ENCODE data around the gene NAV1. TPM values are rescaled to one million over a fixed set of nuclear protein-coding genes. Genes with fewer than 3 reads are reported as not detected.

NAV1 gene
- total and polyA plus RNA-seq, 4 donors = 1.1 to 2.0 (median 1.3) TPM

GRCh38 chr1:201585093-201585483, 46.2 kb downstream of the NAV1 start:
- Histone ChIP-seq H3K4me3 (ENCODE audit: low read depth in 1 of 3, low read length in 3 of 3) (no peak overlapping the region), H3K27ac (ENCODE audit: low read depth in 1 of 2, low read length in 2 of 2) (no peak overlapping the region), H3K9me3 (ENCODE audit: control insufficient read depth in 4 of 4, low read length in 3 of 4) (no peaks in the 10 kb centered on the region), H3K36me3 (ENCODE audit: control insufficient read depth in 4 of 4, insufficient read depth in 3 of 4, low read depth in 1 of 4, low read length in 3 of 4) (no peaks in the 10 kb centered on the region), H3K9ac (ENCODE audit: low read depth in 1 of 2, low read length in 2 of 2) (no peak overlapping the region), H3K4me1 (ENCODE audit: control insufficient read depth in 4 of 4, insufficient read depth in 4 of 4, low read length in 3 of 4) (no peaks in the 10 kb centered on the region), H3K27me3 (ENCODE audit: control insufficient read depth in 4 of 4, insufficient read depth in 4 of 4, low read length in 3 of 4) (no peaks in the 10 kb centered on the region)
- 83% methylated on average over 3 of the region's 3 CpGs for WGBS
- TF ChIP-seq MAX (IDR thresholded peaks at IDR 0.05) (no peak), REST (IDR thresholded peaks at IDR 0.05) (no peak), FOXA2 (IDR thresholded peaks at IDR 0.05) (no peak), ATF3 (IDR thresholded peaks at IDR 0.05) (no peak), ZBTB33 (IDR thresholded peaks at IDR 0.05) (no peak), TAF1 (conservative IDR thresholded peaks at IDR 0.05) (no peak)
- DNase-seq (ENCODE audit: low spot score) = no peak

GRCh38 chr1:201585901-201586300, 47.0 kb downstream of the NAV1 start:
- no peaks in the 10 kb centered on the region for H3K27me3 ChIP-seq (ENCODE audit: control insufficient read depth in 4 of 4, insufficient read depth in 4 of 4, low read length in 3 of 4)
- no peak overlapping the region for H3K4me3 ChIP-seq (ENCODE audit: low read depth in 1 of 3, low read length in 3 of 3)
- 80% methylated on average over 3 of the region's 3 CpGs for WGBS
- no peaks in the 10 kb centered on the region for H3K36me3 ChIP-seq (ENCODE audit: control insufficient read depth in 4 of 4, insufficient read depth in 3 of 4, low read depth in 1 of 4, low read length in 3 of 4)
- TF ChIP-seq ZBTB33 (IDR thresholded peaks at IDR 0.05) (no peak), REST (IDR thresholded peaks at IDR 0.05) (no peak), TAF1 (conservative IDR thresholded peaks at IDR 0.05) (no peak)
- H3K4me1 ChIP-seq (ENCODE audit: control insufficient read depth in 4 of 4, insufficient read depth in 4 of 4, low read length in 3 of 4) = no peaks in the 10 kb centered on the region
- H3K9me3 ChIP-seq (ENCODE audit: control insufficient read depth in 4 of 4, low read length in 3 of 4) = no peaks in the 10 kb centered on the region
- no peak overlapping the region for H3K27ac ChIP-seq (ENCODE audit: low read depth in 1 of 2, low read length in 2 of 2)
- no peak overlapping the region for H3K9ac ChIP-seq (ENCODE audit: low read depth in 1 of 2, low read length in 2 of 2)
- no peak for DNase-seq (ENCODE audit: low spot score)
